ENCODE measurements around the gene CD3D.

The CD3D gene

GRCh38 chr11:118295815-118296454, 46.6 kb downstream of the CD3D start:
- no peak for FAIRE-seq

DNA sequence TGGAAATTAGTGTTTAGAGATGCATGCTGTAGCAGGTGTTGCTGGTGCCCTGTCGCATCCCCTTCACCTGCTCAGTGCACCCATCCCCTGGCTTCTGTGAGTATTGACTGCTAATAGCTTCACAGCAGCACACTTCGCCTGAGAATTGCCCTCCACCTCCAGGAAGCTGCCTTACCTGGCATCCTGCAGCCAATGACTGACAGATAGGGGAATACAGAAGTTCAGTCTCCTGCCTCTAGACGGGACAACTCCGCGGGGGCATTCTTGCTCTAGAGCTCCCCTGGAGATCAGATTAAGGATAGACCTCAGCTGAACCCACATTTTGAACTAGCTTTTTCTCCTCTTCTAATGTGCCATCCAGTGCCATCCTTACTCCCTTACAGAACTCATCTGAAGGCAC, 47.3 kb downstream of the CD3D start:
- no peak for FAIRE-seq

DNA sequence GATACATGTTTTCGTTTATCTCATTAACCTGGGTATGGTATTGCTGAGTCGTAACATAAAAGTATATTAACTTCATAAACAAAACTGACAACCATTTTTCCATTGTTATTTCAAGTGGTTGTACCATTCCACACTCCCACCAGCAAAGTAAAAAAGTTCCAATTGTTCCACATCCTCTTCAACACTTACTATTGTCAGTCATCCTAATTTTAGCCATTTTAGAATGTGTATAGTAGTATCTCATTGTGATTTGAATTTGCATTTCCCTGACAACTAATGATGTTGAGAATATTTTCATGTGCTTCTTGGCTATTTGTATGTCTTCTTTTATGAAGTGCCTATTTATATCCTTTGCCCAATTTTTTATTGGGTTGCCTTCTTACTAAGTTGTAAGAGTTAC, 48.5 kb downstream of the CD3D start:
- FAIRE-seq, result no peak

DNA sequence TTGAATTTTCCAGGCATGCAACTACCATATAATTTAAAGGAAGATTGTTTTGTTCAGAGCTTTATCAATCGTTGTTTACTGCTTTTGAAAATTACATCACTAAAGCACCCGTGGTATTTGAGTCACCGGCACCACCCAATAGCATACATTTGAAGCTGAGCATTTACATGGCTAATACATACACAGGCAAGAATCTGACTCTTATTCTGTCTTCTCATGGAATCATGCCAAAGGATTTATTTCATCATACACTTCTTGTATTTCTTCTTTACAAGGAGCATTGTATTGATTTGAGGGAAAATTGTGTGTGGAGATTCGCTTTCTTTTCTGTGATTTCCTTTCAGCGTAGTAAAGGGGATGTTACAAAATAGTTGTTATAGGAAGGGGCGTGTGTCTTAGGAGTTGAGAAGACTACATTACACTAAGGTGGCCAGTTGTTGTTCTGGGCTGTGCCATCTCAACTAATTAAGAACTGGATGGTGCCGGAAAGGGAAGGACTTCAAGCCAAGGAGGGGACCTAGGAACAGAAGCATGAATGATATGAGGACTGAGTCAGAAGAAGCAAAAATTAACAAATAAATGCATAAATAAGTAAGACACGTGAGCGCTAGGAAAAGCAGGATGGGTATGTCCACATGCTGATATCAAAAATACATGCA, 50.9 kb downstream of the CD3D start:
- FAIRE-seq, result no peak

DNA sequence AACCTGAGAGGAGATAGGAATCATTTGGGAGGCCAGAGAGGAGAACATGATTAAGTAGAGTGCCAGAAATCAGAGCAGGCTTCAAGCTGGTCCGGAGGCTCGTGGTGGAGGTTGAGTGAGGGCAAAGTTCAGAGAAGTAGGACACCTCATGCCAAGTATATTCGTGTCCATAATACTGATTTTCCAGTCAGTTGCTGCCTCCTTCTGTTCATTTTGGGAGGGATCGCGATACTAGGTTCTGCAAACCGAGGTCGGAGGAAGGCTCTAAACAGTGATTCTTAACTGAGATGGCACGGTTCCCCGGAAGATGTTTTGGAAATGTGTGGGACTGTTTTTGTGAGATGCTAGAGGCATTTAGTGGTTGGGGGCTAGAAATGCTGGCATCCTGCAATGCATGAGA, 51.6 kb downstream of the CD3D start:
- FAIRE-seq, result no peak

DNA sequence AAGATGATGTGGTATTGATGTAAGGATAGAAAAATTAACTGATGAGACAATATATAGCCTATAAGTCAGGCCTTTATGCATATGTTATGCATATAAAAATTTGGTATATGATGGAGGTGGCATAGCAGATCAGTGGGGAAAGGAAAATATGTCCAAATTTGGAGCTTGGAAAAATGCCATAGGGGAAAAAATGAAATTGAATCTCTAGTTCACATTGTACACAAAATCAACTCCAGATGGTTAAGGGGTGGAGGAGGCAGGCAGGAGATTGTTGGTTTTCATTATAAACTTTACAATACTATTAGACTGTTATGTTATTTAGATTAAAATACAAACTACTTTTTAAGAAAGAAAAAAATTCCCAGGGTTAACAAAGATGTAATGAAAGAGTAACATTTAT, 53.1 kb downstream of the CD3D start:
- FAIRE-seq, result no peak
